Effector memory CD8-positive, alpha-beta T cell (primary cell): Measurements from ENCODE around the gene FAM168B.
"Not testable (repeated sequence)": the region's sequence is repeated elsewhere in the genome, so short reads cannot be mapped to it uniquely, and the experiment has no call there.

Experiments
- ATAC-seq: fragments of 150-1000 bp; cut with Tn5 transposase; replicated peaks from 2 replicates; pipeline ENCODE4 v1.10.0; 2021; ENCODE audit warnings: mild to moderate bottlenecking, moderate library complexity
- DNase-seq, 3 experiments: peaks; one replicate each; pipeline ENCODE4 v3.0.0; 2021
- H3K27ac Mint-ChIP-seq, 2 donors: one replicate each; pipeline ENCODE4 v1.8.0; 2022; ENCODE audit warnings: mild to moderate bottlenecking in 2 of 2, mixed read lengths in 2 of 2, moderate library complexity in 2 of 2
- H3K27me3 Mint-ChIP-seq, 2 donors: one replicate each; pipeline ENCODE4 v1.8.0; 2022; ENCODE audit warnings: mixed read lengths in 2 of 2
- H3K36me3 Mint-ChIP-seq: one replicate; pipeline ENCODE4 v1.8.0; 2022; ENCODE audit warnings: mild to moderate bottlenecking, moderate library complexity, mixed read lengths; ENCODE audit not compliant: insufficient read depth
- H3K4me1 Mint-ChIP-seq, 2 donors: one replicate each; pipeline ENCODE4 v1.8.0; 2022; ENCODE audit warnings: low read depth in 2 of 2, mixed read lengths in 2 of 2
- H3K4me3 Mint-ChIP-seq, 2 donors: one replicate each; pipeline ENCODE4 v1.8.0; 2022; ENCODE audit warnings: mild to moderate bottlenecking in 2 of 2, mixed read lengths in 2 of 2, moderate library complexity in 2 of 2
- H3K9me3 Mint-ChIP-seq, 2 donors: one replicate each; pipeline ENCODE4 v1.8.0; 2022; ENCODE audit warnings: mixed read lengths in 2 of 2

FAM168B gene

GRCh38 chr2:131114950-131115349 is 21.7 kb upstream of the FAM168B start:
- not testable (repeated sequence) for H3K4me3 Mint-ChIP-seq, DNase-seq, ATAC-seq, H3K27me3 Mint-ChIP-seq, H3K9me3 Mint-ChIP-seq, H3K27ac Mint-ChIP-seq
- peaks cover 38% of the 10 kb centered on the region for H3K36me3 Mint-ChIP-seq
- H3K4me1 Mint-ChIP-seq: peaks cover 50 to 77% of the 10 kb centered on the region in 2 donors

- no peaks in the 10 kb centered on the region for H3K27me3 Mint-ChIP-seq
These were observed 20.4 kb upstream of the FAM168B start for GRCh38 chr2:131113566-131114227.

GRCh38 chr2:131112529-131112928 is 19.3 kb upstream of the FAM168B start:
- DNase-seq (no peak), ATAC-seq (no peak)
- Mint-ChIP-seq H3K36me3 (peaks cover 34% of the 10 kb centered on the region), H3K9me3 (no peaks in the 10 kb centered on the region), H3K4me1 (peaks cover 43 to 68% of the 10 kb centered on the region in 2 donors), H3K4me3 (no peak overlapping the region), H3K27me3 (no peaks in the 10 kb centered on the region), H3K27ac (peak overlapping the region in 1 of 2 donors; percentile 17)

More at GRCh38 chr2:131113566-131114227, 20.4 kb upstream of the FAM168B start:
- no peak for ATAC-seq
- no peak for DNase-seq
- no peaks in the 10 kb centered on the region for H3K9me3 Mint-ChIP-seq
- no peak overlapping the region for H3K4me3 Mint-ChIP-seq
- peaks cover 40% of the 10 kb centered on the region for H3K36me3 Mint-ChIP-seq
- H3K27ac Mint-ChIP-seq: peak overlapping the region; percentile 14 to 41
- peaks cover 47 to 77% of the 10 kb centered on the region in 2 donors for H3K4me1 Mint-ChIP-seq

GRCh38 chr2:131105950-131106801 is 12.9 kb upstream of the FAM168B start:
- no peak for ATAC-seq
- Mint-ChIP-seq H3K27me3 (no peaks in the 10 kb centered on the region), H3K27ac (peak overlapping the region; percentile 93 to 97), H3K4me1 (peaks cover 41 to 49% of the 10 kb centered on the region in 2 donors), H3K9me3 (no peaks in the 10 kb centered on the region), H3K4me3 (peak overlapping the region; percentile 89 to 94), H3K36me3 (peaks cover 39% of the 10 kb centered on the region)
- peak in 1 of 3 experiments; percentile 3 for DNase-seq

GRCh38 chr2:131105156-131105949 is 12.1 kb upstream of the FAM168B start, which contains the start of gene PLEKHB2:
TSS of gene PLEKHB2 (plus strand) at chr2:131105336. CDS start at chr2:131120942, 15,606 bp downstream.
- Mint-ChIP-seq H3K36me3 (peaks cover 33% of the 10 kb centered on the region), H3K27me3 (no peaks in the 10 kb centered on the region), H3K9me3 (no peaks in the 10 kb centered on the region), H3K4me1 (peaks cover 35 to 42% of the 10 kb centered on the region in 2 donors), H3K27ac (peak within 1 kb of the TSS; percentile 93 to 97), H3K4me3 (peak within 1 kb of the TSS; percentile 89 to 94)
- ATAC-seq (peak; percentile 75), DNase-seq (peak; percentile 92 to 96 (median 95))

GRCh38 chr2:131104487-131105155 is 11.4 kb upstream of the FAM168B start:
- H3K27me3 Mint-ChIP-seq: no peaks in the 10 kb centered on the region
- peaks cover 26% of the 10 kb centered on the region for H3K36me3 Mint-ChIP-seq
- H3K4me1 Mint-ChIP-seq: peaks cover 33 to 39% of the 10 kb centered on the region in 2 donors
- DNase-seq (peak; percentile 23 to 35 (median 24)), ATAC-seq (peak; percentile 75)
- H3K9me3 Mint-ChIP-seq: no peaks in the 10 kb centered on the region
- peak overlapping the region; percentile 93 to 97 for H3K27ac Mint-ChIP-seq
- H3K4me3 Mint-ChIP-seq: peak overlapping the region; percentile 89 to 94

- Mint-ChIP-seq H3K4me1 (peaks cover 31% of the 10 kb centered on the region in 2 donors), H3K27me3 (no peaks in the 10 kb centered on the region), H3K36me3 (peaks cover 24% of the 10 kb centered on the region), H3K9me3 (no peaks in the 10 kb centered on the region), H3K4me3 (no peak overlapping the region), H3K27ac (no peak overlapping the region)
- no peak for DNase-seq
- no peak for ATAC-seq
These were observed 9.9 kb upstream of the FAM168B start for GRCh38 chr2:131103165-131103564.

GRCh38 chr2:131094463-131095281 is 1.4 kb upstream of the FAM168B start:
- Mint-ChIP-seq H3K27ac (peak overlapping the region; percentile 95 to 97), H3K4me3 (peak overlapping the region; percentile 86 to 95), H3K9me3 (no peaks in the 10 kb centered on the region), H3K4me1 (peaks cover 7 to 17% of the 10 kb centered on the region in 2 donors), H3K36me3 (peaks cover 17% of the 10 kb centered on the region), H3K27me3 (no peaks in the 10 kb centered on the region)
- DNase-seq (no peak), ATAC-seq (no peak)

GRCh38 chr2:131093696-131094462 is 619 bp upstream of the FAM168B start:
- H3K9me3 Mint-ChIP-seq: no peaks in the 10 kb centered on the region
- H3K36me3 Mint-ChIP-seq: peaks cover 25% of the 10 kb centered on the region
- no peaks in the 10 kb centered on the region for H3K27me3 Mint-ChIP-seq
- DNase-seq (no peak), ATAC-seq (peak; percentile 74)
- peak overlapping the region; percentile 86 to 95 for H3K4me3 Mint-ChIP-seq
- peak overlapping the region; percentile 95 to 97 for H3K27ac Mint-ChIP-seq
- peaks cover 7 to 23% of the 10 kb centered on the region in 2 donors for H3K4me1 Mint-ChIP-seq

GRCh38 chr2:131092458-131093005 is 728 bp downstream of the FAM168B start:
- H3K4me1 Mint-ChIP-seq: peaks cover 7 to 33% of the 10 kb centered on the region in 2 donors
- peak in 1 of 3 experiments; percentile 12 for DNase-seq

GRCh38 chr2:131085646-131086045 is 7.6 kb downstream of the FAM168B start:
- Mint-ChIP-seq H3K36me3 (peaks cover 74% of the 10 kb centered on the region), H3K4me3 (no peak overlapping the region), H3K4me1 (peaks cover 25 to 59% of the 10 kb centered on the region in 2 donors), H3K27me3 (no peaks in the 10 kb centered on the region), H3K9me3 (no peaks in the 10 kb centered on the region), H3K27ac (peak overlapping the region in 1 of 2 donors; percentile 20)
- DNase-seq: no peak
- ATAC-seq: no peak

More at GRCh38 chr2:131092458-131093005, 728 bp downstream of the FAM168B start:
- peaks cover 38% of the 10 kb centered on the region for H3K36me3 Mint-ChIP-seq
- ATAC-seq: no peak
- no peaks in the 10 kb centered on the region for H3K27me3 Mint-ChIP-seq
- no peaks in the 10 kb centered on the region for H3K9me3 Mint-ChIP-seq
- H3K4me3 Mint-ChIP-seq: peak overlapping the region; percentile 71 to 87
- peak overlapping the region; percentile 86 to 97 for H3K27ac Mint-ChIP-seq
